ENCODE data around the gene ZWINT.

ZWINT gene

GRCh38 chr10:56351909-56352630 is 9.0 kb downstream of the ZWINT start:
- no peaks in the 10 kb centered on the region for H3K4me1 ChIP-seq (ENCODE audit: insufficient read depth, low read length, severe bottlenecking)
- no peak for TF ChIP-seq EZH2 (IDR thresholded peaks at IDR 0.05; ENCODE audit: borderline replicate concordance, low read length)
- TF ChIP-seq CTCF (IDR thresholded peaks at IDR 0.05; ENCODE audit: low read length) = no peak
- H3K9me3 ChIP-seq (ENCODE audit: low read length) = no peaks in the 10 kb centered on the region
- peaks cover 37% of the 10 kb centered on the region for H3K36me3 ChIP-seq (ENCODE audit: insufficient read depth, low read length)
- H3F3A ChIP-seq (ENCODE audit: insufficient read depth, low read length) = peaks cover 3% of the 10 kb centered on the region
- no peak overlapping the region for H3K9ac ChIP-seq (ENCODE audit: low read length)
- no peak overlapping the region for H3K4me2 ChIP-seq (ENCODE audit: low read length)
- H3K27me3 ChIP-seq (ENCODE audit: insufficient read depth, low read length) = no peaks in the 10 kb centered on the region
- H2AFZ ChIP-seq (ENCODE audit: low read length) = no peak overlapping the region
- no peaks in the 10 kb centered on the region for H4K20me1 ChIP-seq (ENCODE audit: insufficient read depth, low read length)
- H3K4me3 ChIP-seq (ENCODE audit: low read depth, low read length, poor library complexity, severe bottlenecking) = no peak overlapping the region
- no peaks in the 10 kb centered on the region for H3K79me2 ChIP-seq (ENCODE audit: insufficient read depth, low read length)
- no peaks in the 10 kb centered on the region for H3K9me2 ChIP-seq (ENCODE audit: low read depth, low read length)
- H3K27ac ChIP-seq (ENCODE audit: low read depth, low read length, poor library complexity, severe bottlenecking) = no peak overlapping the region

- TF ChIP-seq EZH2 (IDR thresholded peaks at IDR 0.05; ENCODE audit: borderline replicate concordance, low read length) (no peak), CTCF (IDR thresholded peaks at IDR 0.05; ENCODE audit: low read length) (peak; percentile 30; the same call in 1 of the 2 replicates)
- Histone ChIP-seq H4K20me1 (ENCODE audit: insufficient read depth, low read length) (no peaks in the 10 kb centered on the region), H3K9me3 (ENCODE audit: low read length) (no peaks in the 10 kb centered on the region), H3F3A (ENCODE audit: insufficient read depth, low read length) (peaks cover 3% of the 10 kb centered on the region), H3K4me2 (ENCODE audit: low read length) (no peak overlapping the region), H3K4me3 (ENCODE audit: low read depth, low read length, poor library complexity, severe bottlenecking) (no peak overlapping the region), H3K9me2 (ENCODE audit: low read depth, low read length) (no peaks in the 10 kb centered on the region), H3K36me3 (ENCODE audit: insufficient read depth, low read length) (peaks cover 16% of the 10 kb centered on the region), H3K4me1 (ENCODE audit: insufficient read depth, low read length, severe bottlenecking) (no peaks in the 10 kb centered on the region), H3K9ac (ENCODE audit: low read length) (no peak overlapping the region), H2AFZ (ENCODE audit: low read length) (no peak overlapping the region), H3K27ac (ENCODE audit: low read depth, low read length, poor library complexity, severe bottlenecking) (no peak overlapping the region), H3K27me3 (ENCODE audit: insufficient read depth, low read length) (no peaks in the 10 kb centered on the region), H3K79me2 (ENCODE audit: insufficient read depth, low read length) (no peaks in the 10 kb centered on the region)
Measured at GRCh38 chr10:56349611-56350010, 11.4 kb downstream of the ZWINT start.

GRCh38 chr10:56348101-56348500 is 13.0 kb downstream of the ZWINT start:
- H3K9me3 ChIP-seq (ENCODE audit: low read length) = no peaks in the 10 kb centered on the region
- H3K9ac ChIP-seq (ENCODE audit: low read length) = no peak overlapping the region
- H3K36me3 ChIP-seq (ENCODE audit: insufficient read depth, low read length) = peaks cover 3% of the 10 kb centered on the region; the same call in 1 of the 2 replicates
- H4K20me1 ChIP-seq (ENCODE audit: insufficient read depth, low read length) = no peaks in the 10 kb centered on the region
- no peaks in the 10 kb centered on the region for H3K79me2 ChIP-seq (ENCODE audit: insufficient read depth, low read length)
- no peak overlapping the region for H3K4me2 ChIP-seq (ENCODE audit: low read length)
- H3K4me3 ChIP-seq (ENCODE audit: low read depth, low read length, poor library complexity, severe bottlenecking) = no peak overlapping the region
- no peaks in the 10 kb centered on the region for H3K9me2 ChIP-seq (ENCODE audit: low read depth, low read length)
- no peaks in the 10 kb centered on the region for H3K27me3 ChIP-seq (ENCODE audit: insufficient read depth, low read length)
- no peaks in the 10 kb centered on the region for H3K4me1 ChIP-seq (ENCODE audit: insufficient read depth, low read length, severe bottlenecking)
- H2AFZ ChIP-seq (ENCODE audit: low read length) = no peak overlapping the region
- no peak overlapping the region for H3K27ac ChIP-seq (ENCODE audit: low read depth, low read length, poor library complexity, severe bottlenecking)
- TF ChIP-seq CTCF (IDR thresholded peaks at IDR 0.05; ENCODE audit: low read length) = no peak
- TF ChIP-seq EZH2 (IDR thresholded peaks at IDR 0.05; ENCODE audit: borderline replicate concordance, low read length) = no peak
- no peaks in the 10 kb centered on the region for H3F3A ChIP-seq (ENCODE audit: insufficient read depth, low read length)

Data from OCI-LY1 (cell line).